ENCODE results near the gene FADS3.

The FADS3 gene

GRCh38 chr11:61921446-61921845, 30.1 kb upstream of the FADS3 start:
- H3K36me3 ChIP-seq (ENCODE audit: control insufficient read depth in 1 of 2, insufficient read depth in 2 of 2, low read length in 2 of 2), result no peaks in the 10 kb centered on the region
- H3K4me3 ChIP-seq (ENCODE audit: low read depth in 1 of 2, low read length in 2 of 2), result no peak overlapping the region
- no peaks in the 10 kb centered on the region for H3K9me3 ChIP-seq (ENCODE audit: control insufficient read depth in 1 of 2, low read length in 2 of 2)
- peaks cover 17% of the 10 kb centered on the region for H3K27me3 ChIP-seq (ENCODE audit: low read depth, low read length)
- no peak overlapping the region for H3K27ac ChIP-seq (ENCODE audit: low read length)
- H3K4me1 ChIP-seq (ENCODE audit: control insufficient read depth in 1 of 2, insufficient read depth in 2 of 2, low read length in 2 of 2), result peaks cover 4 to 9% of the 10 kb centered on the region in 2 donors

GRCh38 chr11:61919705-61920631, 28.6 kb upstream of the FADS3 start:
- H3K27me3 ChIP-seq (ENCODE audit: low read depth, low read length), result peaks cover 17% of the 10 kb centered on the region
- H3K4me1 ChIP-seq (ENCODE audit: control insufficient read depth in 1 of 2, insufficient read depth in 2 of 2, low read length in 2 of 2), result peaks cover 4 to 14% of the 10 kb centered on the region in 2 donors
- H3K4me3 ChIP-seq (ENCODE audit: low read depth in 1 of 2, low read length in 2 of 2), result no peak overlapping the region
- H3K36me3 ChIP-seq (ENCODE audit: control insufficient read depth in 1 of 2, insufficient read depth in 2 of 2, low read length in 2 of 2), result no peaks in the 10 kb centered on the region
- no peaks in the 10 kb centered on the region for H3K9me3 ChIP-seq (ENCODE audit: control insufficient read depth in 1 of 2, low read length in 2 of 2)
- H3K27ac ChIP-seq (ENCODE audit: low read length), result no peak overlapping the region

DNA sequence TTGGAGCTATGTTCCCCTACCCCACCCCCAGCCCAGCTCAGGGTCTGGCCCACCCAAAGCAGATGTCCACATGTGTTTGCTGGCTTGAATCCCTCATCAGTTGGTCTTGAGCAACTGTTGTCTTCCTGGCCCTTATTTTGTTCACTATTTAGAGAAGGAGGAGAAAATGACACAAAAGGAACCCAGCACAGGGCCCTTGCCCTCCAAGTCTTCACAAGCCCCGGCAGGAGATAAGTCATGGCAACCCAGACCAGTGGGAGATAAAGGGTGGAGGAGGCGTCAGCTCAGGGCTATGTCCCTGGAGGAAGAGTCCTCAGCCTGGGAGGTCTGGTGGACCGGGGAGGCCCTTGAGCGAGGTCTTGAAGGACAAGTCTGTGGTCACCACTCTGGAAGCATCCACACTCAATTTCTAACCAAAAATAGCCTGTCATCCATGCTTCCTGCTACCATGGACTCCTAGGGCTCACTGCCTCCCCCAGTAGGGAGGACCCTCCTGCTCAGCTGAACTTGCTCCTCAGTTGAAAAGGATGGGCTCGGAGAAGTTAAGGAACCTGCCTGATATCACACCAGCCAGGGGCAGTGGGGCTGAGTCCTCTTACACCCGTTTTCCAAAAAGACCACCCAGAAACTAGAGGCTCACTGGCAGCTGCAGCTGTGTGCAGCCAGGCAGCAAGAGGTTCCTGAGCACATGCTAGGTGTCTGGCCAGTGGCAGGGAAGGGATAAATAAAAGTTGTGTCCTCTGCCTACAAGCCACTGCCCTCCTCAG, 27.8 kb upstream of the FADS3 start:
- H3K27ac ChIP-seq (ENCODE audit: low read length), result no peak overlapping the region
- H3K4me3 ChIP-seq (ENCODE audit: low read depth in 1 of 2, low read length in 2 of 2), result no peak overlapping the region
- no peaks in the 10 kb centered on the region for H3K9me3 ChIP-seq (ENCODE audit: control insufficient read depth in 1 of 2, low read length in 2 of 2)
- H3K27me3 ChIP-seq (ENCODE audit: low read depth, low read length), result peaks cover 17% of the 10 kb centered on the region
- H3K4me1 ChIP-seq (ENCODE audit: control insufficient read depth in 1 of 2, insufficient read depth in 2 of 2, low read length in 2 of 2), result peaks cover 4 to 14% of the 10 kb centered on the region in 2 donors
- H3K36me3 ChIP-seq (ENCODE audit: control insufficient read depth in 1 of 2, insufficient read depth in 2 of 2, low read length in 2 of 2), result no peaks in the 10 kb centered on the region

DNA sequence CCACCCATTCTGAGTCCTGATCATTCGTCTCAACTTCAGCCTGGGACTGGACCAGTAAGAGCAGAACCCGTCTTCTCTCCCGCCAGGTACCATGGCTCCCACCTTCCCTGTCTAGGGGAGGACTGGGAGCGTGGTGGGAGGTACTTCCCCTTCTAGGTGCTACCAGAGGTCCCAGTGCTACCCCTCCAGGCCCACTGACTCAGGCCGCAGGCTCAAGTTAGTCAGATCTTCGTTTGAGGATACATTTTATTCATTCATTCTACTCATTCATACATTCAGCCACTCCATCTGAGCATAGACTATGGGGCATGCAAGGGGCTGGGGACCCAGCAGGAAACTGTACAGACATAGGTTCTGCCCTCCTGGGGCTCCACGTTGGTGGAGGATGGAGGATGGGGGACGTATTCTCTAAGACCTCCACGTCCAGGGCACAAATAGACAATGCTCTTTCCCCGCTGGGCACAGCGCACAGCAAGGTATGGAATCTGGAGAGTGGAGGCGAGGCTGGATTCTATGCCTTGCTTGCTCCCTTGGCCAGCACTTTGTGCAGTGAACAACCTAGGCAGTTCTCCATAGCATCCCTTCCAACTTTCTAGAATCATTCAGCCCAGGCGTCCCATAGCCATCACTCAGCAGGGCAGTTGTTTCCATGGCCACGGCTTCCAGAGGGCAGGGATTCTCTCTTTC, 27.0 kb upstream of the FADS3 start:
- H3K4me3 ChIP-seq (ENCODE audit: low read depth in 1 of 2, low read length in 2 of 2), result peak overlapping the region; percentile 48 to 66
- H3K27ac ChIP-seq (ENCODE audit: low read length), result peak overlapping the region; percentile 83
- no peaks in the 10 kb centered on the region for H3K36me3 ChIP-seq (ENCODE audit: control insufficient read depth in 1 of 2, insufficient read depth in 2 of 2, low read length in 2 of 2)
- H3K9me3 ChIP-seq (ENCODE audit: control insufficient read depth in 1 of 2, low read length in 2 of 2), result no peaks in the 10 kb centered on the region
- H3K27me3 ChIP-seq (ENCODE audit: low read depth, low read length), result peaks cover 17% of the 10 kb centered on the region
- peaks cover 4 to 14% of the 10 kb centered on the region in 2 donors for H3K4me1 ChIP-seq (ENCODE audit: control insufficient read depth in 1 of 2, insufficient read depth in 2 of 2, low read length in 2 of 2)

- H3K27ac ChIP-seq (ENCODE audit: low read length), result peak within 1 kb of the TSS; percentile 83
- H3K4me3 ChIP-seq (ENCODE audit: low read depth in 1 of 2, low read length in 2 of 2), result peak within 1 kb of the TSS; percentile 49 to 66
- no peaks in the 10 kb centered on the region for H3K9me3 ChIP-seq (ENCODE audit: control insufficient read depth in 1 of 2, low read length in 2 of 2)
- no peaks in the 10 kb centered on the region for H3K36me3 ChIP-seq (ENCODE audit: control insufficient read depth in 1 of 2, insufficient read depth in 2 of 2, low read length in 2 of 2)
- peaks cover 4 to 22% of the 10 kb centered on the region in 2 donors for H3K4me1 ChIP-seq (ENCODE audit: control insufficient read depth in 1 of 2, insufficient read depth in 2 of 2, low read length in 2 of 2)
- peaks cover 17% of the 10 kb centered on the region for H3K27me3 ChIP-seq (ENCODE audit: low read depth, low read length)
Measured at GRCh38 chr11:61917334-61918109, 26.2 kb upstream of the FADS3 start, which contains the start of gene RAB3IL1. Gene RAB3IL1, minus strand, starts transcription at chr11:61917566. Its CDS starts 199 bp downstream, at chr11:61917367.

- H3K4me1 ChIP-seq (ENCODE audit: control insufficient read depth in 1 of 2, insufficient read depth in 2 of 2, low read length in 2 of 2), result peaks cover 4 to 29% of the 10 kb centered on the region in 2 donors
- H3K4me3 ChIP-seq (ENCODE audit: low read depth in 1 of 2, low read length in 2 of 2), result peak overlapping the region; percentile 49 to 66
- peaks cover 17% of the 10 kb centered on the region for H3K27me3 ChIP-seq (ENCODE audit: low read depth, low read length)
Measured at GRCh38 chr11:61916737-61917333, 25.5 kb upstream of the FADS3 start.

DNA sequence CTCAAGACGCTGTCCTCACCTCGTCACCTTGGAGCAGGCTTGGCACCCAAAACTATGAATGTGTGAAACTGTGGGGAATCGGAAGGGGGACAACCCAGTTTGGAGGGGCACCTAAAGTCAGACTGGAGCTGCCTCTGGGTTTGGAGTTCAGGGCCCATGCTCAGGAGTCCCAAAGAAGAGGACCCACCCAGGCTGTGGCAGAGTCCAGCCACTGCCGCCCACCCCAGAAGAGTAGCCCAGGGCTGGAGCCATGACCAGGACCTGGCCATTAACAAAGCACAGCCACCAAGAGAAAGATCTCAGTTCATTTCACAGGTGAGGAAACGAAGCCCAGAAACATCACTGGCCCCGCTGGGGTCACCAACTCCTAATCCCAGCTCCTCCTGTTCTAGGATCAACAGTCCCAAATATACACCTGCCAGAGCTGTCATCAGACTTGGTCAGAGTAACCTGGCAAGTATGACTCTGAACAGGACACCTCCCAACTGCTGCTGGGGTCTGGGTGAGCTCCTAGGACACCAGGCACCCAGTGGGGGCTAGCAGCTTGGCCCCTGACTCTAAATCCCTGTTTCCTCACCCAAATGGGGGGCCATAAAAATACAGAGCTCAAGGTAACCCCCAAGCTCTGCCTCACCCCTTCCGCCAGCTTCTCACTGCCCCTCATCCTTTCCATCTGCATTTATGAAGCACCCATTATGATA, 23.3 kb upstream of the FADS3 start:
- H3K27me3 ChIP-seq (ENCODE audit: low read depth, low read length), result peaks cover 15% of the 10 kb centered on the region
- no peaks in the 10 kb centered on the region for H3K9me3 ChIP-seq (ENCODE audit: control insufficient read depth in 1 of 2, low read length in 2 of 2)
- H3K36me3 ChIP-seq (ENCODE audit: control insufficient read depth in 1 of 2, insufficient read depth in 2 of 2, low read length in 2 of 2), result no peaks in the 10 kb centered on the region
- no peak overlapping the region for H3K27ac ChIP-seq (ENCODE audit: low read length)
- peak overlapping the region in 1 of 2 donors; percentile 26 for H3K4me3 ChIP-seq (ENCODE audit: low read depth in 1 of 2, low read length in 2 of 2)
- peaks cover 8 to 37% of the 10 kb centered on the region in 2 donors for H3K4me1 ChIP-seq (ENCODE audit: control insufficient read depth in 1 of 2, insufficient read depth in 2 of 2, low read length in 2 of 2)

More at GRCh38 chr11:61916737-61917333, 25.5 kb upstream of the FADS3 start:
- no peak overlapping the region for H3K27ac ChIP-seq (ENCODE audit: low read length)
- no peaks in the 10 kb centered on the region for H3K9me3 ChIP-seq (ENCODE audit: control insufficient read depth in 1 of 2, low read length in 2 of 2)
- no peaks in the 10 kb centered on the region for H3K36me3 ChIP-seq (ENCODE audit: control insufficient read depth in 1 of 2, insufficient read depth in 2 of 2, low read length in 2 of 2)

- no peak overlapping the region for H3K27ac ChIP-seq (ENCODE audit: low read length)
- H3K4me1 ChIP-seq (ENCODE audit: control insufficient read depth in 1 of 2, insufficient read depth in 2 of 2, low read length in 2 of 2), result peaks cover 8 to 41% of the 10 kb centered on the region in 2 donors
- no peaks in the 10 kb centered on the region for H3K36me3 ChIP-seq (ENCODE audit: control insufficient read depth in 1 of 2, insufficient read depth in 2 of 2, low read length in 2 of 2)
- H3K4me3 ChIP-seq (ENCODE audit: low read depth in 1 of 2, low read length in 2 of 2), result no peak overlapping the region
- H3K27me3 ChIP-seq (ENCODE audit: low read depth, low read length), result peaks cover 10% of the 10 kb centered on the region
- H3K9me3 ChIP-seq (ENCODE audit: control insufficient read depth in 1 of 2, low read length in 2 of 2), result no peaks in the 10 kb centered on the region
Measured at GRCh38 chr11:61913699-61914395, 22.5 kb upstream of the FADS3 start.

DNA sequence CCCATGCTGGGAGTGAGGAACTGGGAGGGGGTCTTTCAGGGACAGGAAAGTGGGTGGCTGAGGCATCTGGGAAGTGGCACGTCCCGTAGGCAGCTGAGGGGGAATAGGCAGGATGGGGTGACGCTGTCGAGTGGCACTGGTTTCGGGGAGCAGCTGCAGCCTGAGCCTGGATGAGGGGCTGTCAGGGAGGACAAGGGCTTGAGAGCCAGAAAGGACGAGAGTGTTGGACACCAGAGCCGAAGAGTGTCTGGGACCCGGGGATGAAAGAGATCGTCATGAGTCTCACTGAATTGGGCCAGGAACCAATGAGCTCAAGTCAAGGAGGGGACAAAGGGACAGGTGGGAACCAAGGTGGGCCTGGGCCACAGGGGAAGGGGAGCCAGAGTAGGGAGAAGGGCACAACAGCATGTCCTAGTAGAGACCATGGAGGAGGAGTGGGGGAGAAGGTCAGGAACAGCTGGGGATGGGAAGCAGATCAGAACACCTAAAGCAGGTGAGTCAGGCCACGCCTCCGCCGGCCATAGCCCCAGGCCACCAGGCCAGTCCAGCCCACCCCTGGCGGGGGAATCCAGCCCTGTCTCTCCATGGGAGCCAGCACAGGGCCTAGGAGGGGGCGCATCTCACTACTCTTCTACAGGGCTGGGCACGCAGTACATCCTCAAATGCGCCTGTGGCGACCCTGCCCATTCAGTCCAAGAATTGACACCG, 21.8 kb upstream of the FADS3 start:
- peaks cover 11 to 46% of the 10 kb centered on the region in 2 donors for H3K4me1 ChIP-seq (ENCODE audit: control insufficient read depth in 1 of 2, insufficient read depth in 2 of 2, low read length in 2 of 2)
- H3K27ac ChIP-seq (ENCODE audit: low read length), result no peak overlapping the region

More for the DNA sequence above, 21.8 kb upstream of the FADS3 start:
- no peaks in the 10 kb centered on the region for H3K9me3 ChIP-seq (ENCODE audit: control insufficient read depth in 1 of 2, low read length in 2 of 2)
- peaks cover 5% of the 10 kb centered on the region for H3K27me3 ChIP-seq (ENCODE audit: low read depth, low read length)
- no peaks in the 10 kb centered on the region for H3K36me3 ChIP-seq (ENCODE audit: control insufficient read depth in 1 of 2, insufficient read depth in 2 of 2, low read length in 2 of 2)
- no peak overlapping the region for H3K4me3 ChIP-seq (ENCODE audit: low read depth in 1 of 2, low read length in 2 of 2)

Measured in muscle layer of duodenum (tissue), 2 donors.